Choroid plexus epithelial cell (primary cell): ENCODE data around the gene TRMT10B.

ENCODE experiments used
- DNase-seq: peaks from one replicate; pipeline ENCODE4 v3.0.0-alpha.2; 2010; ENCODE audit warnings: low read depth
- H3K4me3 ChIP-seq: 2 replicates; pipeline ENCODE4 v1.5.1; 2011; ENCODE audit warnings: low read depth, mild to moderate bottlenecking, control low read depth, low read length, moderate library complexity
- CTCF ChIP-seq: conservative IDR thresholded peaks from 2 replicates; pipeline ENCODE4 v1.5.1; 2011; ENCODE audit warnings: low read depth, mild to moderate bottlenecking, control low read depth, inconsistent platforms, low read length, moderate library complexity

Gene TRMT10B

GRCh38 chr9:37787059-37787458 is 33.5 kb downstream of the TRMT10B start:
- TF ChIP-seq CTCF = no peak
- no peak overlapping the region for H3K4me3 ChIP-seq
- no peak for DNase-seq

GRCh38 chr9:37788332-37788731 is 34.7 kb downstream of the TRMT10B start:
- DNase-seq = no peak
- TF ChIP-seq CTCF = no peak
- H3K4me3 ChIP-seq = no peak overlapping the region

- no peak for TF ChIP-seq CTCF
- no peak for DNase-seq
- no peak overlapping the region for H3K4me3 ChIP-seq
Observed at GRCh38 chr9:37790096-37790495, 36.5 kb downstream of the TRMT10B start.

DNA sequence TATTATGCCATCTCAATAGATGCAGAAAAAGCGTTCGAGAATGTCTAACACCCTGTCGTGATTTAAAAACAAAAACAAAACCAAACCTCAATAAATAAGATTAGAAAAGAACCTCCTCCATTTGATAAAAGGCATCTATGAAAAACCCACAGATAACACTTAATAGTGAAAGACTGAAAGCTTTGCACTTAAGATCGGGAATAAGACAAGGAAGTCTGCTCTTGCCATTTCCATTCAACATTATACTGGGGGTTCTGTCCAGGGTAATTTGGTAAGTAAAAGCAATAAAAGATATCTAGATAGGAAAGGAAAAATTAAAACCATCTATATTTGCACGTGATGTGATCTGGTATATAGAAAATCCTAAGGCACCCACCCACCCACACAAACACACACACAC is 38.5 kb downstream of the TRMT10B start:
- DNase-seq = no peak
- no peak overlapping the region for H3K4me3 ChIP-seq
- TF ChIP-seq CTCF = no peak

DNA sequence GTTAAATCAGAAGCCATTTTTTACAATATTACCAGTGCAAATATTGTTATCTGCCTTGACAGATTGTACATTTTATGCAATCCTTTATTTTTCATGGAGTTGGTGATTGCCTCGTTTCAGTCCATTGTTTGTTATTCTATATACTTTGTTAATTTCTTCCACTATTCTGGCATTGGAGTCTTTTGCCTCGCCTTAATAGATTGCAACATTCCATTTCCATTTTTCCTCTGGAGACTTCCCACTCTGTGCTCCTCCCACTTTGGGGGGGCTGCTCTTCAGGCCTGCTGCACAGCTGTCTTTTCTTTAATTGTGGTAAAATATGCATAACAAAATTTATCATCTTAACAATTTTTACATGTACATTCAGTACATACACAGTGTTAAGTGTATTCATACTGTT is 42.6 kb downstream of the TRMT10B start:
- no peak for DNase-seq
- TF ChIP-seq CTCF = no peak
- no peak overlapping the region for H3K4me3 ChIP-seq

GRCh38 chr9:37798677-37799076 is 45.1 kb downstream of the TRMT10B start:
- no peak for DNase-seq
- no peak for TF ChIP-seq CTCF
- no peak overlapping the region for H3K4me3 ChIP-seq

DNA sequence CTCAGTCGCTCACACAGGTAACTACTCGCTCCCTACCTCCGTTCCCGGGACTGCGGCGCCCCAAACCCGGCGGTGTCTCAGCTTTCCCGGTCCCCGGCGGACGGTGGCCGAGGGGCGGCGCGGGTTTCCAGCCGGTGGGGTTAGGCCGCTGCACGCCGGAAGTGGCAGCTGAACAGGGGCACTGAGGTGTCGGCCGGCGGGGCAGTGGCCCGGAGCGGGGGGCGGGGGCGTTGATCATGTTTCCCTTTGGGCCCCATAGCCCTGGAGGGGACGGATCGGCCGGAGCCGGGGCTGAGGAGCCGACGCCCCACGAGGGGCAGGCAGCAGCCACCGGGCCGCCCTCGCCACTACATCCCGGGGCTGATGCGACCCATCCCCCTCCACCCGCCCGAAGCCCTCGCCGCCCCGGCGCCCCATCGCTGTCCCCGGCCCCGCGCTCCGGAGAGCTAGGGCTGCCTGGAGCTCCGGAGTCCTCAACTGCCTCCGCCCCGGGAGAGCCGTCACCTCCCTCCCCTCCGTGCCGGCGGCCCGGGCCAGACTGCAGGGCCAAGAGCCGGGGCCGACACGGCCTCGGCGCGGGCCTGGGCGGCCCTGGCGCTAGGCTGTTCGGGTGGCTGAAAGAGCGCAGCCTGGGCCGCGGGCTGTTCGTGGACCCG is 47.2 kb downstream of the TRMT10B start, which contains the start of gene DCAF10:
Gene DCAF10, plus strand, starts transcription at position 167 of the 656 bp plus-strand sequence. Its CDS starts 70 bp downstream, at position 237.
- peak; percentile 18 for TF ChIP-seq CTCF
- peak; percentile 83 for DNase-seq
- H3K4me3 ChIP-seq = peak within 1 kb of the TSS; percentile 96
